Thyroid gland (tissue), 4 donors: ENCODE results near the gene WDR36. TPM values are rescaled to one million over a fixed set of nuclear protein-coding genes. Genes with fewer than 3 reads are reported as not detected.
A peak's percentile ranks its signal among the peaks of the same experiment; 100 is the strongest.

Experiments used
- DNase-seq, 2 donors: peaks; one replicate each; pipeline ENCODE4 v3.0.0-alpha.2; 2019
- H3K27ac ChIP-seq, 3 donors: fragments of 200-600 bp; sonication (generic); 1 replicate in 2 of 3; 2 replicates in 1 of 3; pipeline ENCODE4 v1.5.1; 2016 to 2019; ENCODE audit warnings: mild to moderate bottlenecking in 1 of 3, moderate library complexity in 1 of 3
- H3K27me3 ChIP-seq: fragments of 200-600 bp; sonication (generic); one replicate; pipeline ENCODE4 v1.5.1; 2019
- H3K36me3 ChIP-seq, 2 donors: fragments of 200-600 bp; sonication (generic); one replicate each; pipeline ENCODE4 v1.5.1; 2016 to 2019
- H3K4me1 ChIP-seq, 2 donors: fragments of 200-600 bp; sonication (generic); one replicate each; pipeline ENCODE4 v1.5.1; 2017 to 2019
- H3K4me3 ChIP-seq, 3 donors: fragments of 200-600 bp; sonication (generic); replicated peaks in 1 of 3; 1 replicate in 2 of 3; 2 replicates in 1 of 3; pipeline ENCODE4 v1.5.1; 2016; ENCODE audit warnings: mild to moderate bottlenecking in 1 of 3
- H3K9me3 ChIP-seq: fragments of 200-600 bp; sonication (generic); one replicate; pipeline ENCODE4 v1.5.1; 2017
- CTCF ChIP-seq, 6 experiments: fragments of 200-600 bp in 3 of 6; fragments of 450-650 bp in 3 of 6; sonication (generic) in 3 of 6; IDR thresholded peaks; one replicate each; pipeline ENCODE4 v1.5.1; 2016 to 2019; ENCODE audit warnings: antibody characterized with exemption in 6 of 6, mild to moderate bottlenecking in 2 of 6, inconsistent platforms in 1 of 6, moderate library complexity in 1 of 6
- POLR2A ChIP-seq, 2 donors: fragments of 450-650 bp; IDR thresholded peaks; one replicate each; pipeline ENCODE4 v1.6.1; 2017; ENCODE audit warnings: antibody characterized with exemption in 2 of 2, mild to moderate bottlenecking in 2 of 2, moderate library complexity in 1 of 2
- WGBS, 2 donors: methylation state at CpG; one replicate each; pipeline ENCODE4 v1.1.5; 2017; 5-methylcytosine and 5-hydroxymethylcytosine counted together
- intact Hi-C: fragments of 100-400 bp; cut with DNase I; formaldehyde crosslinking; loops from one replicate; pipeline ENCODE4 v1.15.1; 2023
- total RNA-seq, 4 donors: library from RNA; depleted of rRNA; stranded (reverse); fragments of >200 nt; gene quantifications; one replicate each; pipeline ENCODE4 v1.2.3, GENCODE V29; 2016

Gene WDR36
- total RNA-seq, 4 donors from 2014 or later, result 26.3 to 43.2 (median 30.4) TPM

GRCh38 chr5:111147502-111147901 is 55.4 kb downstream of the WDR36 start:
- TF ChIP-seq POLR2A (IDR thresholded peaks at IDR 0.05) (no peak), CTCF (IDR thresholded peaks at IDR 0.05) (no peak)
- peaks cover 0 to 6% of the 10 kb centered on the region in 2 donors for H3K4me1 ChIP-seq
- 77 to 82% methylated on average over 3 of the region's 3 CpGs for whole genome bisulfite sequencing, 2 donors
- intact Hi-C loops, result no loop called here
- no peaks in the 10 kb centered on the region for H3K9me3 ChIP-seq
- H3K27me3 ChIP-seq, result no peaks in the 10 kb centered on the region
- no peak overlapping the region for H3K27ac ChIP-seq
- H3K4me3 ChIP-seq, result no peak overlapping the region
- no peak for DNase-seq
- no peaks in the 10 kb centered on the region for H3K36me3 ChIP-seq

GRCh38 chr5:111151998-111152397 is 59.9 kb downstream of the WDR36 start:
- Histone ChIP-seq H3K27me3 (no peaks in the 10 kb centered on the region), H3K27ac (no peak overlapping the region), H3K4me3 (no peak overlapping the region), H3K4me1 (no peaks in the 10 kb centered on the region), H3K36me3 (no peaks in the 10 kb centered on the region), H3K9me3 (no peaks in the 10 kb centered on the region)
- intact Hi-C loops, result no loop called here
- WGBS, 2 donors, result 81 to 91% methylated on average over 2 of the region's 2 CpGs
- no peak for TF ChIP-seq POLR2A (IDR thresholded peaks at IDR 0.05)
- no peak for TF ChIP-seq CTCF (IDR thresholded peaks at IDR 0.05)
- no peak for DNase-seq

- H3K36me3 ChIP-seq, result no peaks in the 10 kb centered on the region
- TF ChIP-seq POLR2A (IDR thresholded peaks at IDR 0.05) (no peak), CTCF (IDR thresholded peaks at IDR 0.05) (no peak)
- intact Hi-C loops, result no loop called here
Observed at GRCh38 chr5:111153483-111153882, 61.3 kb downstream of the WDR36 start.

GRCh38 chr5:111153945-111154344 is 61.8 kb downstream of the WDR36 start:
- 89 to 90% methylated on average over 3 of the region's 3 CpGs for WGBS, 2 donors
- no peak for DNase-seq
- no peaks in the 10 kb centered on the region for H3K4me1 ChIP-seq
- no peaks in the 10 kb centered on the region for H3K27me3 ChIP-seq
- no peaks in the 10 kb centered on the region for H3K36me3 ChIP-seq
- H3K9me3 ChIP-seq, result no peaks in the 10 kb centered on the region
- H3K27ac ChIP-seq, result no peak overlapping the region
- H3K4me3 ChIP-seq, result no peak overlapping the region
- no peak for TF ChIP-seq CTCF (IDR thresholded peaks at IDR 0.05)
- TF ChIP-seq POLR2A (IDR thresholded peaks at IDR 0.05), result no peak
- intact Hi-C loops, result no loop called here

More at GRCh38 chr5:111153483-111153882, 61.3 kb downstream of the WDR36 start:
- no peak for DNase-seq
- no peak overlapping the region for H3K4me3 ChIP-seq
- no peak overlapping the region for H3K27ac ChIP-seq
- no peaks in the 10 kb centered on the region for H3K4me1 ChIP-seq
- WGBS, 2 donors, result 63 to 71% methylated on average over 1 of the region's 1 CpG
- no peaks in the 10 kb centered on the region for H3K27me3 ChIP-seq
- H3K9me3 ChIP-seq, result no peaks in the 10 kb centered on the region

- no peak overlapping the region for H3K27ac ChIP-seq
- no peaks in the 10 kb centered on the region for H3K9me3 ChIP-seq
- no peak for TF ChIP-seq POLR2A (IDR thresholded peaks at IDR 0.05)
- peak; percentile 87 to 100 (median 94) for TF ChIP-seq CTCF (IDR thresholded peaks at IDR 0.05)
- H3K36me3 ChIP-seq, result no peaks in the 10 kb centered on the region
- intact Hi-C loops, result no loop called here
- 17 to 19% methylated on average over 9 of the region's 9 CpGs for WGBS, 2 donors
- no peaks in the 10 kb centered on the region for H3K4me1 ChIP-seq
- peak; percentile 66 to 67 for DNase-seq
- no peaks in the 10 kb centered on the region for H3K27me3 ChIP-seq
- no peak overlapping the region for H3K4me3 ChIP-seq
Observed at GRCh38 chr5:111158105-111158744, 66.1 kb downstream of the WDR36 start.
